ENCODE measurements around the gene SLC30A1. TPM values are rescaled to one million over a fixed set of nuclear protein-coding genes. Genes with fewer than 3 reads are reported as not detected.

SLC30A1 gene
- total and polyA plus RNA-seq, 2 of the 13 experiments (the other 11 are each of a cell fraction or from before 2014, with no cell fraction given) = 5.9 to 24.4 TPM

DNA sequence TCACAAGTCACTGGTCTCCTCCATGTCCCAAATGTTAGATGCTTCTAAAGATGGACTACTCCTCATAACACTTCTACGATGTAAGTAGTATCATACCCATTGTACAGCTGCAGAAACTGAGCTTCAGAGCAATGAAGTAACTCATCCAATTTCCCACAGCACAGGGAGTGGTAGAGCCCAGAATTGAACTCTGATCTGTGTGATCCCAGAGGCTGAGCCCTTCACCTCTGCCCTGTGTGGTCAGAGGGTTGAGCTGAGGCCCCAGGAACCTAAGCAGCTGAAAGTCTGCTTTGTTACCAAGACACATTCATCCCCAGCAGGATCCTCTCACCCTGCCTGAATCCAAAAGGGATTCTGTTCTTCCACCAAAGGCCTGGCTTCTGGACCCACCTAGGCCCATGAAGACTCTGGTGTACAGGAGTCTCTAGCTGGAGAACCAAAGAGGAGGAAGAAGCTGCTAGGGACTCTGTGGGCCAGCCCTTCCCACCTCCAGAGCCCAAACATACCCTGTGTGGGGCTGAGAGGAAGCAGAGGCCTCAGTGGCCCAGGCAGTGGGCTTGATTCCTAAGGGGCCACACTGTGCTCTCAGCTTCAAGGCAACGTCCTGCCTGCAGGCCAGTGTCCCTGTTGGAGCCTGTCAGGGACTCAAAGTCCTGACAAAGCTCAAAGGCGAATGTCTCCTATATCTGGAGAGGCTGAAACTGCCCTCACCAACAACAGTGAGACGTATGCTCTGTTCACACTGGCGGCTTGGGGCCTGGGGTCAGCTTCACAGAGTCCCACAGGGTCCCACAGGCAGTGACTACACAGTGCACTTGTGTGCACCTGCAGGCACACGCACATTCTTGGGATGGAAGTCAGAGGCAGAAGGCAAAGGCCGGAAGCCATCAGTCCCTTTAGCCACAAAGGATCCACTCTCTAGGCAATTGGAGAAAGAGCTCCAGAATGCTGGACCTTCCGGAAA lies 40.4 kb upstream of the SLC30A1 start (continued):
- TF ChIP-seq ZNF101 (CRISPR knock-in tag; IDR thresholded peaks at IDR 0.05; ENCODE audit: borderline replicate concordance, low read depth) = no peak
- TF ChIP-seq, protein P1, sequence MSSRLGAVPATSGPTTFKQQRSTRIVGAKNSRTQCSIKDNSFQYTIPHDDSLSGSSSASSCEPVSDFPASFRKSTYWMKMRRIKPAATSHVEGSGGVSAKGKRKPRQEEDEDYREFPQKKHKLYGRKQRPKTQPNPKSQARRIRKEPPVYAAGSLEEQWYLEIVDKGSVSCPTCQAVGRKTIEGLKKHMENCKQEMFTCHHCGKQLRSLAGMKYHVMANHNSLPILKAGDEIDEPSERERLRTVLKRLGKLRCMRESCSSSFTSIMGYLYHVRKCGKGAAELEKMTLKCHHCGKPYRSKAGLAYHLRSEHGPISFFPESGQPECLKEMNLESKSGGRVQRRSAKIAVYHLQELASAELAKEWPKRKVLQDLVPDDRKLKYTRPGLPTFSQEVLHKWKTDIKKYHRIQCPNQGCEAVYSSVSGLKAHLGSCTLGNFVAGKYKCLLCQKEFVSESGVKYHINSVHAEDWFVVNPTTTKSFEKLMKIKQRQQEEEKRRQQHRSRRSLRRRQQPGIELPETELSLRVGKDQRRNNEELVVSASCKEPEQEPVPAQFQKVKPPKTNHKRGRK (CRISPR knock-in tag; IDR thresholded peaks at IDR 0.05) = no peak
- TF ChIP-seq BRD4 (CRISPR knock-in tag; IDR thresholded peaks at IDR 0.05) = no peak
- peak; percentile 62 for TF ChIP-seq BCL6 (CRISPR knock-in tag; IDR thresholded peaks at IDR 0.05)
- TF ChIP-seq CERS6 (CRISPR knock-in tag; IDR thresholded peaks at IDR 0.05) = no peak
- TF ChIP-seq SMAD3 (CRISPR knock-in tag; IDR thresholded peaks at IDR 0.05) = no peak
- TF ChIP-seq MBNL3 (CRISPR knock-in tag; conservative IDR thresholded peaks at IDR 0.05) = no peak
- TF ChIP-seq, protein P2, sequence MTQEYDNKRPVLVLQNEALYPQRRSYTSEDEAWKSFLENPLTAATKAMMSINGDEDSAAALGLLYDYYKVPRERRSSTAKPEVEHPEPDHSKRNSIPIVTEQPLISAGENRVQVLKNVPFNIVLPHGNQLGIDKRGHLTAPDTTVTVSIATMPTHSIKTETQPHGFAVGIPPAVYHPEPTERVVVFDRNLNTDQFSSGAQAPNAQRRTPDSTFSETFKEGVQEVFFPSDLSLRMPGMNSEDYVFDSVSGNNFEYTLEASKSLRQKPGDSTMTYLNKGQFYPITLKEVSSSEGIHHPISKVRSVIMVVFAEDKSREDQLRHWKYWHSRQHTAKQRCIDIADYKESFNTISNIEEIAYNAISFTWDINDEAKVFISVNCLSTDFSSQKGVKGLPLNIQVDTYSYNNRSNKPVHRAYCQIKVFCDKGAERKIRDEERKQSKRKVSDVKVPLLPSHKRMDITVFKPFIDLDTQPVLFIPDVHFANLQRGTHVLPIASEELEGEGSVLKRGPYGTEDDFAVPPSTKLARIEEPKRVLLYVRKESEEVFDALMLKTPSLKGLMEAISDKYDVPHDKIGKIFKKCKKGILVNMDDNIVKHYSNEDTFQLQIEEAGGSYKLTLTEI (CRISPR knock-in tag; conservative IDR thresholded peaks at IDR 0.05) = no peak
- no peak for TF ChIP-seq FOXK1 (CRISPR knock-in tag; IDR thresholded peaks at IDR 0.05; ENCODE audit: borderline replicate concordance, low read depth)
- TF ChIP-seq ZNF816 (CRISPR knock-in tag; IDR thresholded peaks at IDR 0.05; ENCODE audit: borderline replicate concordance) = no peak
- TF ChIP-seq SOX13 (IDR thresholded peaks at IDR 0.05) = no peak
- TF ChIP-seq SOX13 (CRISPR knock-in tag; conservative IDR thresholded peaks at IDR 0.05 in 1 of 2, IDR thresholded peaks at IDR 0.05 in 1 of 2) = peak in 1 of 2 experiments; percentile 66; a peak in 1 of 4 replicates
- TF ChIP-seq ZNF501 (CRISPR knock-in tag; IDR thresholded peaks at IDR 0.05) = peak; percentile 52; the same call in 1 of the 2 replicates
- no peak for TF ChIP-seq ZNF780A (CRISPR knock-in tag; IDR thresholded peaks at IDR 0.05)
- TF ChIP-seq NCOA2 (CRISPR knock-in tag; IDR thresholded peaks at IDR 0.05) = peak; percentile 52; the same call in 1 of the 2 replicates
- TF ChIP-seq ZNF124 (CRISPR knock-in tag; IDR thresholded peaks at IDR 0.05) = no peak
- TF ChIP-seq, protein P3, sequence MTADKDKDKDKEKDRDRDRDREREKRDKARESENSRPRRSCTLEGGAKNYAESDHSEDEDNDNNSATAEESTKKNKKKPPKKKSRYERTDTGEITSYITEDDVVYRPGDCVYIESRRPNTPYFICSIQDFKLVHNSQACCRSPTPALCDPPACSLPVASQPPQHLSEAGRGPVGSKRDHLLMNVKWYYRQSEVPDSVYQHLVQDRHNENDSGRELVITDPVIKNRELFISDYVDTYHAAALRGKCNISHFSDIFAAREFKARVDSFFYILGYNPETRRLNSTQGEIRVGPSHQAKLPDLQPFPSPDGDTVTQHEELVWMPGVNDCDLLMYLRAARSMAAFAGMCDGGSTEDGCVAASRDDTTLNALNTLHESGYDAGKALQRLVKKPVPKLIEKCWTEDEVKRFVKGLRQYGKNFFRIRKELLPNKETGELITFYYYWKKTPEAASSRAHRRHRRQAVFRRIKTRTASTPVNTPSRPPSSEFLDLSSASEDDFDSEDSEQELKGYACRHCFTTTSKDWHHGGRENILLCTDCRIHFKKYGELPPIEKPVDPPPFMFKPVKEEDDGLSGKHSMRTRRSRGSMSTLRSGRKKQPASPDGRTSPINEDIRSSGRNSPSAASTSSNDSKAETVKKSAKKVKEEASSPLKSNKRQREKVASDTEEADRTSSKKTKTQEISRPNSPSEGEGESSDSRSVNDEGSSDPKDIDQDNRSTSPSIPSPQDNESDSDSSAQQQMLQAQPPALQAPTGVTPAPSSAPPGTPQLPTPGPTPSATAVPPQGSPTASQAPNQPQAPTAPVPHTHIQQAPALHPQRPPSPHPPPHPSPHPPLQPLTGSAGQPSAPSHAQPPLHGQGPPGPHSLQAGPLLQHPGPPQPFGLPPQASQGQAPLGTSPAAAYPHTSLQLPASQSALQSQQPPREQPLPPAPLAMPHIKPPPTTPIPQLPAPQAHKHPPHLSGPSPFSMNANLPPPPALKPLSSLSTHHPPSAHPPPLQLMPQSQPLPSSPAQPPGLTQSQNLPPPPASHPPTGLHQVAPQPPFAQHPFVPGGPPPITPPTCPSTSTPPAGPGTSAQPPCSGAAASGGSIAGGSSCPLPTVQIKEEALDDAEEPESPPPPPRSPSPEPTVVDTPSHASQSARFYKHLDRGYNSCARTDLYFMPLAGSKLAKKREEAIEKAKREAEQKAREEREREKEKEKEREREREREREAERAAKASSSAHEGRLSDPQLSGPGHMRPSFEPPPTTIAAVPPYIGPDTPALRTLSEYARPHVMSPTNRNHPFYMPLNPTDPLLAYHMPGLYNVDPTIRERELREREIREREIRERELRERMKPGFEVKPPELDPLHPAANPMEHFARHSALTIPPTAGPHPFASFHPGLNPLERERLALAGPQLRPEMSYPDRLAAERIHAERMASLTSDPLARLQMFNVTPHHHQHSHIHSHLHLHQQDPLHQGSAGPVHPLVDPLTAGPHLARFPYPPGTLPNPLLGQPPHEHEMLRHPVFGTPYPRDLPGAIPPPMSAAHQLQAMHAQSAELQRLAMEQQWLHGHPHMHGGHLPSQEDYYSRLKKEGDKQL (CRISPR knock-in tag; IDR thresholded peaks at IDR 0.05; ENCODE audit: low read depth) = no peak
- no peak for TF ChIP-seq LCORL (IDR thresholded peaks at IDR 0.05)
- peak; percentile 40 for TF ChIP-seq LCORL (CRISPR knock-in tag; IDR thresholded peaks at IDR 0.05)
- no peak for TF ChIP-seq PRPF4 (IDR thresholded peaks at IDR 0.05; ENCODE audit: low read depth, low read length, poor library complexity, severe bottlenecking)

Measured in HepG2 (cell line).